NB4 (cell line): Measurements from ENCODE around the gene PROM1.

ENCODE experiments used
- CTCF ChIP-seq: IDR thresholded peaks from one replicate; pipeline ENCODE4 v1.5.1; 2012; ENCODE audit warnings: low read depth, low read length
- MAX ChIP-seq: IDR thresholded peaks from 2 replicates; pipeline ENCODE4 v1.6.1; 2011; ENCODE audit warnings: low read depth, low read length
- MYC ChIP-seq: IDR thresholded peaks from 2 replicates; pipeline ENCODE4 v1.6.1; 2011; ENCODE audit warnings: low read depth, low read length
- POLR2A ChIP-seq: IDR thresholded peaks from 2 replicates; pipeline ENCODE4 v1.6.1; 2011; ENCODE audit warnings: mild to moderate bottlenecking; ENCODE audit not compliant: insufficient read length; ENCODE audit errors: extremely low read depth

GRCh38 chr4:16126714-16127113 is 42.9 kb upstream of the PROM1 start:
- TF ChIP-seq POLR2A = no peak
- no peak for TF ChIP-seq MAX
- TF ChIP-seq CTCF = no peak
- no peak for TF ChIP-seq MYC
